ENCODE data around the gene LCMT1. TPM values are rescaled to one million over a fixed set of nuclear protein-coding genes. Genes with fewer than 3 reads are reported as not detected.

The LCMT1 gene
- total RNA-seq, 2 donors from 2014 or later, result 52.3 to 52.5 TPM

GRCh38 chr16:25066426-25066746, 45.2 kb upstream of the LCMT1 start:
- no peak for TF ChIP-seq CTCF (IDR thresholded peaks at IDR 0.05)
- Histone ChIP-seq H3K4me1 (peaks cover 0 to 24% of the 10 kb centered on the region in 2 donors), H3K9me3 (no peaks in the 10 kb centered on the region), H3K36me3 (no peaks in the 10 kb centered on the region), H3K27me3 (no peaks in the 10 kb centered on the region), H3K4me3 (peak overlapping the region; percentile 68 to 79), H3K27ac (peak overlapping the region; percentile 88 to 93)
- no peak for DNase-seq (ENCODE audit: low spot score)

- TF ChIP-seq CTCF (IDR thresholded peaks at IDR 0.05), result no peak
- peak overlapping the region; percentile 88 to 93 for H3K27ac ChIP-seq
- no peaks in the 10 kb centered on the region for H3K27me3 ChIP-seq
- H3K9me3 ChIP-seq, result no peaks in the 10 kb centered on the region
- peak; percentile 78 for DNase-seq (ENCODE audit: low spot score)
- H3K36me3 ChIP-seq, result no peaks in the 10 kb centered on the region
- H3K4me3 ChIP-seq, result peak overlapping the region; percentile 68 to 79
- peaks cover 0 to 24% of the 10 kb centered on the region in 2 donors for H3K4me1 ChIP-seq
Observed at GRCh38 chr16:25066747-25067631, 44.6 kb upstream of the LCMT1 start.

- Histone ChIP-seq H3K4me3 (no peak overlapping the region), H3K27ac (no peak overlapping the region), H3K27me3 (no peaks in the 10 kb centered on the region), H3K36me3 (no peaks in the 10 kb centered on the region), H3K4me1 (no peaks in the 10 kb centered on the region), H3K9me3 (no peaks in the 10 kb centered on the region)
- TF ChIP-seq CTCF (IDR thresholded peaks at IDR 0.05), result no peak
- DNase-seq (ENCODE audit: low spot score), result no peak
Observed at GRCh38 chr16:25073854-25074253, 37.7 kb upstream of the LCMT1 start.

GRCh38 chr16:25078386-25078978, 33.1 kb upstream of the LCMT1 start:
- no peaks in the 10 kb centered on the region for H3K9me3 ChIP-seq
- no peak overlapping the region for H3K27ac ChIP-seq
- no peaks in the 10 kb centered on the region for H3K4me1 ChIP-seq
- H3K36me3 ChIP-seq, result no peaks in the 10 kb centered on the region
- no peak for TF ChIP-seq CTCF (IDR thresholded peaks at IDR 0.05)
- no peak for DNase-seq (ENCODE audit: low spot score)
- no peak overlapping the region for H3K4me3 ChIP-seq
- no peaks in the 10 kb centered on the region for H3K27me3 ChIP-seq

GRCh38 chr16:25079637-25080378, 31.7 kb upstream of the LCMT1 start:
- H3K9me3 ChIP-seq, result no peaks in the 10 kb centered on the region
- no peak for DNase-seq (ENCODE audit: low spot score)
- H3K4me3 ChIP-seq, result no peak overlapping the region
- no peaks in the 10 kb centered on the region for H3K4me1 ChIP-seq
- H3K36me3 ChIP-seq, result no peaks in the 10 kb centered on the region
- no peak overlapping the region for H3K27ac ChIP-seq
- TF ChIP-seq CTCF (IDR thresholded peaks at IDR 0.05), result no peak
- H3K27me3 ChIP-seq, result no peaks in the 10 kb centered on the region
